Measurements from ENCODE around the gene VMP1.
"Not testable (repeated sequence)": the region's sequence is repeated elsewhere in the genome, so short reads cannot be mapped to it uniquely, and the experiment has no call there.

The VMP1 gene

DNA sequence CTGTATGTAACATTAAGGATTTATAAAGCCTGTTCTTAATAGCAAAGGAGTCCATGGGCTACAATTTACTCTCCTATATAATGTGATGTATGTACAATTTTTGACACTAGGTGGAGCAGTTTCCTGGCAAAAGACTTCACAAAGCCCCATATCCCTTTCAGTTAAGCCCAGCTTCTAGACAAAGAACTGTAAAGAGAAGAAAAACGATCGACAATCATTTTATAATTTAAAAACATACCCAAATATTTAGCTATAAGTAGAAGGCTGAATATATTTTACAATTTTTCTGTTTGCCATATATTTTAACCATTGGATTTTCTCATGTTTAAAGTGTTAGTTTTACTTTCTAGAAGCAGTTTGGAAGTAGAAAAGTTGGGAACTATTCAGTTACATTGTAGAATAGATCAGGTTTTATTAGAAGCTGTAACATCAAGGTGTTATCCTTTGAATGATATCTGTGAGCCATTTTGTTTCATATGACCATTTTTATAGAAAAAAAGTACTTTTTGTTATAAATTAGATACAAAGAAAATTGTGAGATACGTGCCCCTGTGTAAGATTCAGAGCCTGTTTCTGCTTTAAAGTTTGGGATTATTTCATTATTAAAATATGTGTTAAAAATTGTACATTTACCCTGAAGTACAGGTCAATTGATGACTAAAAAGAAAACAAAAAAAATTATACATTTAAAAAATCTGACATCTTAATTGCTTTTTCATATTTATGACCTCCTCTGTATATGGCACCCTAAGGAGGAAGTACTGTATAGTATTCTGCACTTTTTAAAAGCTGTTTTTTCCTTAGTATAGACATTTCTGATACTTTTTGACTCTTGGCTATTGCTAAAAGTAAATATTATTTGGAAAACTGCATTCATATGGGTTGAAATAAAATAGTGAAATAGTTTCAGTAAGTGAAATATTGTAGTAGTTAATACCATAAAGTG is 46.3 kb downstream of the VMP1 start:
- no CpG with 5 or more reads among the region's 3 CpGs for WGBS, 2 experiments (ENCODE audit: insufficient coverage in 2 of 2)
- Histone ChIP-seq H3K4me3 (ENCODE audit: extremely low read depth, insufficient read depth, low read length, poor library complexity, severe bottlenecking) (no peak overlapping the region), H3K9me3 (ENCODE audit: control insufficient read depth, low read length) (peaks cover 1% of the 10 kb centered on the region), H3K4me1 (ENCODE audit: control insufficient read depth, insufficient read depth, low read length, poor library complexity, severe bottlenecking) (peaks cover 26% of the 10 kb centered on the region), H3K27ac (ENCODE audit: low read depth, low read length, severe bottlenecking) (peak overlapping the region; percentile 98), H3K36me3 (ENCODE audit: control insufficient read depth, insufficient read depth, low read length) (peaks cover 11% of the 10 kb centered on the region)

DNA sequence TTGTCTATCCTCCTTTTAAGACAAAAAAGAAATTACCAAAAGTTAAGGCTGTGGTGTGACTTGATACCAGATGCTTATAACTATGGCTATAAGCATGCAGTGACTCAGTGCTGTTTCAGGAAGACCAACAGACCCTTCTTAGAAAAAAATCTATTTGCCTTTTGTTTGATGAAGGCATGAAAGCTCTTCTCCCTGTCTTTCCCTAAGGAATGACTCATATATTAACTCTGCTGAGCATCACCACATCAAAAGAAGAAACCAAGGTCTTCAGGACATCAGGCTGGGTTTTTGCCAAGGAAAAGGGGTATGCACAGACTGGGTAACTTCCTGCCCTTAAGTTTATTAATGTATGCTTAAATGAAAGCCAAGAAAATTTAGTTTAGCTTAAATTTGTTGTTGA is 47.1 kb downstream of the VMP1 start:
- Histone ChIP-seq H3K4me3 (ENCODE audit: extremely low read depth, insufficient read depth, low read length, poor library complexity, severe bottlenecking) (no peak overlapping the region), H3K27ac (ENCODE audit: low read depth, low read length, severe bottlenecking) (peak overlapping the region; percentile 98), H3K36me3 (ENCODE audit: control insufficient read depth, insufficient read depth, low read length) (peaks cover 16% of the 10 kb centered on the region), H3K9me3 (ENCODE audit: control insufficient read depth, low read length) (peaks cover 5% of the 10 kb centered on the region), H3K4me1 (ENCODE audit: control insufficient read depth, insufficient read depth, low read length, poor library complexity, severe bottlenecking) (peaks cover 26% of the 10 kb centered on the region)

DNA sequence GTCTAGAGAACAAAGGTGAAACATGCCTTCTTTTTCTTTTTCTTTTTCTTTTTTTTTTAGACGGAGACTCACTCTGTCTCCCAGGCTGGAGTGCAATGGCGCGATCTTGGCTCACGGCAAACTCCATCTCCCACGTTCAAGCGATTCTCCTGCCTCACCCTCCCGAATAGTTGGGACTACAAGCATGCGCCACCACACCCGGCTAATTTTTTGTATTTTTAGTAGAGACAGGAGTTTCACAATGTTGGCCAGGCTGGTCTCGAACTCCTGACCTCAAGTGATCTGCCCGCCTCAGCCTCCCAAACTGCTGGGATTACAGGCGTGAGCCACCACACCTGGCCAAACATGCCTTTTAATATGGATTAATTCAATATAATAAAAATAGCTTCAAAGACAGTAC is 47.6 kb downstream of the VMP1 start:
- 89 to 93% methylated on average over 9 of the region's 12 CpGs for WGBS, 2 experiments (ENCODE audit: insufficient coverage in 2 of 2)
- Histone ChIP-seq H3K27ac (ENCODE audit: low read depth, low read length, severe bottlenecking) (peak overlapping the region; percentile 98), H3K36me3 (ENCODE audit: control insufficient read depth, insufficient read depth, low read length) (peaks cover 16% of the 10 kb centered on the region), H3K4me1 (ENCODE audit: control insufficient read depth, insufficient read depth, low read length, poor library complexity, severe bottlenecking) (peaks cover 26% of the 10 kb centered on the region)
- not testable (repeated sequence) for H3K9me3 ChIP-seq (ENCODE audit: control insufficient read depth, low read length); H3K4me3 ChIP-seq (ENCODE audit: extremely low read depth, insufficient read depth, low read length, poor library complexity, severe bottlenecking)

DNA sequence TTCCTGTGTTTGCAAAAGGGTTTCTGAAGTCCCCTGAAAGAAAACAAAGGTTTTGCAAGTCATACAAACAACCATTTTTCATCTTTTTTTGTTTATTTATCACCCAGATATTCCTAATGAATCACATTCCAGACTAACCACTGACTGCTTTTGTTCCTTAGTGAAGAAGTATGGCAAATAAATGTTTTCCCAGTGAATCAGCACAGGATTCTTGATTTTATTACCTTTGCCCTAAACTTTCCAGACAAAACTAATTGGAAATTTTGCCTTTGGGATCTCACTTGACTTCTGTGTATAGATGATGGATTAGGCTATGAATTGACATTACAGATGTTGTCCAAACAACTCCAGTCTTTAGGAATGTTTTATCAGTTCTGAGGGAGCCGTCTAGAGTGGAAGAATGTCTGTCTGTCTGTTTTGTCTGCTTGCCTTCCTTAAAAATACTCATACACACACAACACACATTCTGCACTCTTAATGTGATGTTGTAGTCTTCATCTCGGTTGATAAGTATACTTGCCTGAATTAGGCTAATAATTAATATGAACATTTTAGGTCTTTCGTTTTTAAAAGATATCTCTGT is 48.9 kb downstream of the VMP1 start:
- Histone ChIP-seq H3K4me3 (ENCODE audit: extremely low read depth, insufficient read depth, low read length, poor library complexity, severe bottlenecking) (no peak overlapping the region), H3K36me3 (ENCODE audit: control insufficient read depth, insufficient read depth, low read length) (peaks cover 16% of the 10 kb centered on the region), H3K9me3 (ENCODE audit: control insufficient read depth, low read length) (peaks cover 5% of the 10 kb centered on the region), H3K27ac (ENCODE audit: low read depth, low read length, severe bottlenecking) (peak overlapping the region; percentile 98), H3K4me1 (ENCODE audit: control insufficient read depth, insufficient read depth, low read length, poor library complexity, severe bottlenecking) (peaks cover 27% of the 10 kb centered on the region)
- WGBS, 2 experiments (ENCODE audit: insufficient coverage in 2 of 2): no CpG with 5 or more reads among the region's 3 CpGs

DNA sequence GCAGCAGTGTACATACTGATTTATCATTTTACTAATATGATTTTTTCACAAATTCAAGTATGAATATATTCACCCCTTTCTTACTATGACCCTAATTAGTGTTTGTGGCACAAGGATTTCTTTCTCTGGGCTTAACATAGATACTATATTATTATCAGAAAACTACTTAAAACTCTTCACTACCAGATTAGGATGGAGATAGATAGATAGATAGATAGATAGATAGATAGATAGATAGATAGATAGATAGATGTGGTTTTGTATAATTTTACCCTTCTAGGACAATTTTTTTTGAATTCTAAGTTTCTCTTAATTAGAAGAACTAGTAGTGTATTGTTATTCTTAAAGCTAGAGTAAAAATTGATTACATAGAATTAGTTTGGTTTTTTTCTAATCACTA is 49.6 kb downstream of the VMP1 start:
- Histone ChIP-seq H3K4me1 (ENCODE audit: control insufficient read depth, insufficient read depth, low read length, poor library complexity, severe bottlenecking) (peaks cover 34% of the 10 kb centered on the region), H3K9me3 (ENCODE audit: control insufficient read depth, low read length) (peaks cover 5% of the 10 kb centered on the region), H3K27ac (ENCODE audit: low read depth, low read length, severe bottlenecking) (peak overlapping the region; percentile 98), H3K4me3 (ENCODE audit: extremely low read depth, insufficient read depth, low read length, poor library complexity, severe bottlenecking) (no peak overlapping the region), H3K36me3 (ENCODE audit: control insufficient read depth, insufficient read depth, low read length) (peaks cover 16% of the 10 kb centered on the region)

DNA sequence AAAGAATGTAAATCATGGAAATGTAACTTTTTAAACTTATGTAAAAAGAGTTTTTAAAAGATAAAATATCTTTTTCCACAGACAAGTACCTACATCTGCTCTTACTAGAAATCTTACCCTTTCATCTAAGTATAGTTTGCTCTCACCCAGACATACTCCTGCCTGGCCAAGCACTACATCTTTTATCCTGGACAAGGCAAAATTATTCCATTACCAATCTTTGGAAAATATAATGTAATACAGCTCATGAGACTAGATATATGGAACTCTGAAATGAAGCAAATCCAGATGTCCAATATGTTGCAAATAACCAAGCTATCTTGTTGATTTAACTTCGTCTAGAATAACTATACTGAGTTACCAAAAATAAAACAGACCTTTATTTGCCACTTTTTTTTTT is 50.0 kb downstream of the VMP1 start:
- H3K36me3 ChIP-seq (ENCODE audit: control insufficient read depth, insufficient read depth, low read length): peaks cover 16% of the 10 kb centered on the region
- peak overlapping the region; percentile 98 for H3K27ac ChIP-seq (ENCODE audit: low read depth, low read length, severe bottlenecking)
- peaks cover 5% of the 10 kb centered on the region for H3K9me3 ChIP-seq (ENCODE audit: control insufficient read depth, low read length)
- 100% methylated on average over 1 of the region's 1 CpG; no CpG with 5 or more reads in 1 of the 2 experiments for WGBS, 2 experiments (ENCODE audit: insufficient coverage in 2 of 2)
- peaks cover 39% of the 10 kb centered on the region for H3K4me1 ChIP-seq (ENCODE audit: control insufficient read depth, insufficient read depth, low read length, poor library complexity, severe bottlenecking)
- no peak overlapping the region for H3K4me3 ChIP-seq (ENCODE audit: extremely low read depth, insufficient read depth, low read length, poor library complexity, severe bottlenecking)

DNA sequence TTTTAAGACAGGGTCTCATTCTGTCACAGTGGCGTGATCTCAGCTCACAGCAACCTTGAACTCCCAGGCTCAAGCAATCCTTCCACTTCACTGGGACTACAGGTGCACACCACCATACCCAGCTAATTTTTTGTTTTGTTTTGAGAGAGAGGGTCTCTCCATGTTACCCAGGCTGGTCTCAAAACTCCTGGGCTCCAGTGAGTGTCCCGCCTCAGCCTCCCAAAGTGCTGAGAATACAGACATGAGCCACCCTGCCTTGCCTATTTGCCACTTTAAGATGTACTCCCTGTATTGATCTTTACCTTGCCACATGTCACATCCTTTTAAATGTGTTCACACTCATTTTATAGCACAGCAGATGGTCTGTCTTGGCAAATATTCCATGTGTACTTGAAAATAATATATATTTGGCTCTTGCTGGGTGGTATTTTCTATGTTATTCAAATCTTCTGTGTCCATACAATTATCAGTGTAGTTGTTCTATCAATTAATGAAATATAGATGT is 50.5 kb downstream of the VMP1 start:
- WGBS, 2 experiments (ENCODE audit: insufficient coverage in 2 of 2): 92 to 100% methylated on average over 1 of the region's 2 CpGs
- Histone ChIP-seq H3K4me1 (ENCODE audit: control insufficient read depth, insufficient read depth, low read length, poor library complexity, severe bottlenecking) (peaks cover 43% of the 10 kb centered on the region), H3K27ac (ENCODE audit: low read depth, low read length, severe bottlenecking) (peak overlapping the region; percentile 98), H3K9me3 (ENCODE audit: control insufficient read depth, low read length) (peaks cover 5% of the 10 kb centered on the region), H3K4me3 (ENCODE audit: extremely low read depth, insufficient read depth, low read length, poor library complexity, severe bottlenecking) (no peak overlapping the region), H3K36me3 (ENCODE audit: control insufficient read depth, insufficient read depth, low read length) (peaks cover 15% of the 10 kb centered on the region)

DNA sequence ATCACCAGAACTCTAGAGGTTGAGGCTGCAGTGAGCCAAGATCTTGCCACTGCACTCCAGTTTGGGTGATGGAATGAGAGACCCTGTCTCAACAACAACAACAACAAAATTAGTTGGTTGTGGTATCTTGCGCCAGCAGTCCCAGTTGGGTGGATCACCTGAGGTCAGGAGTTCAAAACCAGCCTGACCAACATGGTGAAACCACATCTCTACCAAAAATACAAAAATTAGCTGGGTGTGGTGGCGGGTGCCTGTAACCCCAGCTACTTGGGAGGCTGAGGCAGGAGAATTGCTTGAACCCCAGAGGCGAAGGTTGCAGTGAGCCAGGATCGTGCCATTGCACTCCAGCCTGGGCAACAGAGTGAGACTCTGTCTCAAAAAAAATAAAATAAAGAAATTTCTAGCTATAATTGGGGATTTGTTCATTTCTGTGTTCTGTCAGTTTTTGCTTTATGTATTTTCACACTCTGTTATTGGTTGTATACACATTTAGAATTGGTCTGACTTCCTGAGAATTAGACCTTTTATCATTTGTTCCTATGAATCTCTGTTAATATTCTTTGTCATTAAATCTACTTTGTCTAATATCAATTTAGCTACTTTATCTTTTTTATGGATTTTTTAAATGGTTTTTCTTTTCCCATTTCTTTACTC is 51.7 kb downstream of the VMP1 start:
- peaks cover 13% of the 10 kb centered on the region for H3K36me3 ChIP-seq (ENCODE audit: control insufficient read depth, insufficient read depth, low read length)
- H3K9me3 ChIP-seq (ENCODE audit: control insufficient read depth, low read length); H3K4me3 ChIP-seq (ENCODE audit: extremely low read depth, insufficient read depth, low read length, poor library complexity, severe bottlenecking); H3K27ac ChIP-seq (ENCODE audit: low read depth, low read length, severe bottlenecking): not testable (repeated sequence)
- 69 to 100% methylated on average over 3 of the region's 4 CpGs for WGBS, 2 experiments (ENCODE audit: insufficient coverage in 2 of 2)
- H3K4me1 ChIP-seq (ENCODE audit: control insufficient read depth, insufficient read depth, low read length, poor library complexity, severe bottlenecking): peaks cover 50% of the 10 kb centered on the region

DNA sequence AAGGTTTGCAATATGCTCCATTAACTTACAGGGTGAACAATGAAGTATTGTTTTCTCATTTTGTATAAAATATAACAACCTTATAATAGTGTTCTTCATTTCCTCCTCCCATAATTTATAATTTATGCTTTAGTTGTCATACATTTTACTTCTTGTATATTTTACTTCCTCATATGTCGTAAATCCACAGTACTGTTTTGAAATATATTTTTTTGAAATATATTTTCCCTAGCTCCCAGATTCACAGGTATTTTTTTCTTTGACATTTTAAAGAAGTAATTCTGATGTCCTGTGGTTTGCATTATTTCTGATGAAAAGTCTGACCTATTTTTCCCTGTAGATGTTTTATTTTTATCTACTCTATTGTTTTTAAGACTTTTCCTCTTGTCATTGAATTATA is 52.7 kb downstream of the VMP1 start:
- H3K4me1 ChIP-seq (ENCODE audit: control insufficient read depth, insufficient read depth, low read length, poor library complexity, severe bottlenecking): peaks cover 44% of the 10 kb centered on the region

DNA sequence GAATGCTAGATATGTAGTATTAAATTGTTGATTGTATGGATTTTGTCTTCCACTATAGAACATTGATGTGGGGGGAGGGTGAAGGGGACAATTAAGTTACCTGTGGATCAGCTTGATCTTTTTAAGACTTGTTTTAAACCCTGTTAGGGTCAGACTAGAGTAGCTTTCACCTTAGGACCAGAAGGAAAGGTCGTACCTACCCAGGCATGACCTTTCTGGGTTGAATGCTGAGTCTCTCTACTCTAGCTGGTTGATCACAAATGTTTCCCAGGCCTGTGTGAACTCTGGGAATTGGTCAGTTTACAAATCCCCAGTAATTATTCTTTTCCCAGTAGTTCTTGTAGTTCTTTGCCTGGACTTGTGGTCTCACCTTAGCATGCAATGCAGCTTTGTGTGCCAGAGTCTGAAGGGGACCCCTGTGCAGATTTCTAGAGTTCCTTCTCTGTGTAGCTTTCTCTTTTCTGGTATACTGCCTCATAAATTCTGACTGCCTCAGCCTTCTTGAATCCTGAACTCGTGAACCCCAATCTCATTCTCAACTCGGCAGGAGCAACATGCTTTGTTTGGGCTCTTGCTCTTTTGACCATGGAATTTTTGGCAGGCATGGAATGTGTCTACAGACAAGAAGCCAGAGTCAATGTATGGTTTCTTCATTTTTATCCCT is 54.1 kb downstream of the VMP1 start:
- Histone ChIP-seq H3K4me1 (ENCODE audit: control insufficient read depth, insufficient read depth, low read length, poor library complexity, severe bottlenecking) (peaks cover 36% of the 10 kb centered on the region), H3K36me3 (ENCODE audit: control insufficient read depth, insufficient read depth, low read length) (peaks cover 21% of the 10 kb centered on the region), H3K9me3 (ENCODE audit: control insufficient read depth, low read length) (peaks cover 5% of the 10 kb centered on the region), H3K27ac (ENCODE audit: low read depth, low read length, severe bottlenecking) (peak overlapping the region; percentile 95), H3K4me3 (ENCODE audit: extremely low read depth, insufficient read depth, low read length, poor library complexity, severe bottlenecking) (no peak overlapping the region)
- WGBS, 2 experiments (ENCODE audit: insufficient coverage in 2 of 2): 55 to 58% methylated on average over 2 to 3 of the region's 3 CpGs

More for the DNA sequence above, 52.7 kb downstream of the VMP1 start:
- Histone ChIP-seq H3K4me3 (ENCODE audit: extremely low read depth, insufficient read depth, low read length, poor library complexity, severe bottlenecking) (no peak overlapping the region), H3K36me3 (ENCODE audit: control insufficient read depth, insufficient read depth, low read length) (peaks cover 16% of the 10 kb centered on the region), H3K9me3 (ENCODE audit: control insufficient read depth, low read length) (peaks cover 5% of the 10 kb centered on the region), H3K27ac (ENCODE audit: low read depth, low read length, severe bottlenecking) (no peak overlapping the region)
- no CpG with 5 or more reads among the region's 1 CpG for WGBS, 2 experiments (ENCODE audit: insufficient coverage in 2 of 2)
